ENCODE results near the gene PAK1.

Gene PAK1

DNA sequence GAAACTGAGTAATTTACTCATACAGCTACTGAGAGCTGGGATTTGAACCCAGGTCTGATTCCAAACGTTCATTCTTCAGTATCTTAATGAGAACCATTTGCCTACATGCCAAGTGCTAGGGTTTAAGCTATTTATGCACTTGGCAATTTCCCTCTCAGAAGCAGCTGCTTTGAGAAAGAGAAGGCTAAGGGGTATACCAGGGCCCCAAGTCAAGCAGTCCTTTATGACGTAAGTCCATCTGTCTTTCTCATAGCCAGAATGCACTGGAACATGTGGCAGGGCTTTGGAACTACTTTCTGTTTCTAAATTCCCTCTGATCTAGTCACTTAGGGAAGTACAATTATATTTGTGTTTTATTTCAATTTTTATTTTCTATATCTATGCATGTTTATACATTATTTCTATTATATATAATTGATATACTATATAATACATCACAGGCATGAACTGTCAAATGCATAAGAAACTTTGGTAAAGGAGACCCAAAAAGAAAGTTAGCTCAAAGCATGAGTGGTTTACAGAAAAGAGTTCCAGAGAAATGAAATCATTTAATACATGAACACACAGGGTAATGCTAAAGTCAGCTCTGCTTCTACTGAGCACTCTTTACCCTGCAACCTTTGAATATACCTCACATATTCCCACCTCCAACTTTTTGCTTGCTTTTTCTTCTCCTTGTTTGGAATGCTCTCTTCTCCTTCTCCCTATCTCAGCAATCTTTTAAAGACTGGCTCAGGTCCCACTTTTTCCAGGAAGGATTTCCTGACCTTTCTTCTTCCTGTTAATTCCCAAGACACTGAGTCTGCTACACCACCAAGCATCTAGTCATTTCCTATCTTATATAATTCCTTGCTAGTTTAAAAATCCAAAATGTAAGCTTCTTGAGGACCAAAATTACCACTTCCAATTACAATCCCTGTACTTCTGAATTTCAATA lies 91.9 kb downstream of the PAK1 start:
- TF ChIP-seq CTCF (IDR thresholded peaks at IDR 0.05; ENCODE audit: control extremely low read depth, extremely low read depth, low read depth, missing control alignments) = no peak
- POLR2A ChIA-PET = interaction anchor here (0.6 kb wide), 1 partner anchor 1670 kb away, joined by 3 read pairs; no protein-coding TSS in a partner anchor
- CTCF ChIA-PET = interaction anchor here (1.0 to 2.1 kb wide), 3 partner anchors 12 to 30 kb away, joined by 3 to 11 read pairs (median 6); no protein-coding TSS in a partner anchor
- DNase-seq (ENCODE audit: extremely low spot score) = no peak

DNA sequence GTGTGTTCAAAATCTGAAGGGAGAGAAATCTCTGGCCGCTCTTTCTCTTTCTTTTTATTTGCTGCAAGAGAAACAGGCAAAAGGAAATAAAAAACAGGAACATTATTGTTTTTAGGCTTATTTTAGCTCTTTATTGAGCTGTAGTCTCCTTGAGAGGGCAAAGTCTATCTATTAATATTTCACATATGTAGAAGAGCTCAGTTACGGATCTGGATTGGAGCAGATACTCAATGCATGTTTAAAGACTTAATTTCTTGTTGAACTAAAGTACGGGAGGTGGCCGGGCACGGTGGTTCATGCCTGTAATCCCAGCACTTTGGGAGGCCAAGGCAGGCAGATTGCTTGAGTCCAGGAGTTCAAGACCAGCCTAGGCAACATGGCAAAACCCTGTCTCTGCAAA lies 94.0 kb downstream of the PAK1 start:
- TF ChIP-seq CTCF (IDR thresholded peaks at IDR 0.05; ENCODE audit: control extremely low read depth, extremely low read depth, low read depth, missing control alignments) = no peak
- DNase-seq (ENCODE audit: extremely low spot score) = no peak
- ChIA-PET POLR2A (no interaction called here), CTCF (interaction anchor here (2.9 kb wide), 1 partner anchor 10 kb away, joined by 10 read pairs; no protein-coding TSS in a partner anchor)

DNA sequence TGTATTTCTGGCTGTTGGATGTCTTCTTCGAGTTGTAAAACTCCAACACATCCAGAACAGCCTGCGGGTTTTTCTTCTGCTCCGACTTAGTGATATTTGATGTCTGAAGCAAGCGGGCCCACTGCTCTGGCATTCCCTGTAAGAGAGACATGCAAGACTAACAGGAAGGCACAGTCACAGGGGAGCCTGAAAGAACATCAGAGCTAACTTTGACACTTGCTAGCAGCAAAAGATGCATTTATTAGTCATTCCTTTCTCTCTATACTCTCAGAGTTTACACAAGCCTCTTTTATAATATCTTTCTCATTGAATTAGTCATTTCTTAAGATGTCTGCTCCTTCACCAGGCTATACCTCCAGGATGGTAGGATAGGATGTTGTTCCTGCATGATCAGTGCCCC lies 94.6 kb downstream of the PAK1 start:
- CTCF ChIA-PET = interaction anchor here (0.9 to 2.9 kb wide), 3 partner anchors 9 to 93 kb away, joined by 3 to 10 read pairs (median 3); no protein-coding TSS in a partner anchor
- no peak for TF ChIP-seq CTCF (IDR thresholded peaks at IDR 0.05; ENCODE audit: control extremely low read depth, extremely low read depth, low read depth, missing control alignments)
- DNase-seq (ENCODE audit: extremely low spot score) = no peak
- POLR2A ChIA-PET = no interaction called here

- TF ChIP-seq CTCF (IDR thresholded peaks at IDR 0.05; ENCODE audit: control extremely low read depth, extremely low read depth, low read depth, missing control alignments) = no peak
- CTCF ChIA-PET = interaction anchor here (1.5 kb wide), 1 partner anchor 94 kb away, joined by 3 read pairs; no protein-coding TSS in a partner anchor
- no peak for DNase-seq (ENCODE audit: extremely low spot score)
- POLR2A ChIA-PET = no interaction called here
Measured at GRCh38 chr11:77377734-77378133, 96.2 kb downstream of the PAK1 start.

GRCh38 chr11:77375107-77375506 lies 98.8 kb downstream of the PAK1 start:
- DNase-seq (ENCODE audit: extremely low spot score) = no peak
- ChIA-PET POLR2A (no interaction called here), CTCF (interaction anchor here (0.8 to 1.1 kb wide), 2 partner anchors 9 to 10 kb away, joined by 3 read pairs; no protein-coding TSS in a partner anchor)
- no peak for TF ChIP-seq CTCF (IDR thresholded peaks at IDR 0.05; ENCODE audit: control extremely low read depth, extremely low read depth, low read depth, missing control alignments)

DNA sequence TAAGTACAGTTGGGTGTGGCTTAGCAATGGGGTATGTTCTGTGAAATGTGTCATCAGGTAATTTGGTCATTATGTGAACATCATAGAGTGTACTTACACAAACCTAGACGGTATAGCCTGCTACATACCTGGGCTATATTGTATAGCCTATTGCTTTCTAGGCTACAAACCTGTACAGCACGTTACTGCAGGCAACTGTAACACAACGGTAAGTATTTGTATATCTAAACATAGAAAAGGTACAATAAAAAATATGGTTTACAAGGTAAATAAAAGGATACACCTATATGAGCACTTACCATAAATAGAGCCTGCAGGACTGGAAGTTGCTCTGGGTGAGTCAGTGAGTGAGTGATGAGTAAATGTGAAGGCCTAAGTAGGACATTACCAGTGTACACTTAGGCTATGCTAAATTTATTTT lies 99.3 kb downstream of the PAK1 start:
- POLR2A ChIA-PET = no interaction called here
- no peak for TF ChIP-seq CTCF (IDR thresholded peaks at IDR 0.05; ENCODE audit: control extremely low read depth, extremely low read depth, low read depth, missing control alignments)
- CTCF ChIA-PET = interaction anchor here (0.8 to 1.4 kb wide), 3 partner anchors 9 to 12 kb away, joined by 3 to 4 read pairs (median 3); no protein-coding TSS in a partner anchor
- no peak for DNase-seq (ENCODE audit: extremely low spot score)
